ENCODE results near the gene LCLAT1. TPM values are rescaled to one million over a fixed set of nuclear protein-coding genes. Genes with fewer than 3 reads are reported as not detected.
A peak's percentile ranks its signal among the peaks of the same experiment; 100 is the strongest.

LCLAT1 gene
- total and polyA plus RNA-seq, 8 donors, result 2.0 to 15.0 (median 9.8) TPM

GRCh38 chr2:30417253-30417652 is 29.8 kb upstream of the LCLAT1 start:
- TF ChIP-seq CTCF (IDR thresholded peaks at IDR 0.05), result no peak
- no peak overlapping the region for H3K4me3 ChIP-seq
- no peak for FAIRE-seq

DNA sequence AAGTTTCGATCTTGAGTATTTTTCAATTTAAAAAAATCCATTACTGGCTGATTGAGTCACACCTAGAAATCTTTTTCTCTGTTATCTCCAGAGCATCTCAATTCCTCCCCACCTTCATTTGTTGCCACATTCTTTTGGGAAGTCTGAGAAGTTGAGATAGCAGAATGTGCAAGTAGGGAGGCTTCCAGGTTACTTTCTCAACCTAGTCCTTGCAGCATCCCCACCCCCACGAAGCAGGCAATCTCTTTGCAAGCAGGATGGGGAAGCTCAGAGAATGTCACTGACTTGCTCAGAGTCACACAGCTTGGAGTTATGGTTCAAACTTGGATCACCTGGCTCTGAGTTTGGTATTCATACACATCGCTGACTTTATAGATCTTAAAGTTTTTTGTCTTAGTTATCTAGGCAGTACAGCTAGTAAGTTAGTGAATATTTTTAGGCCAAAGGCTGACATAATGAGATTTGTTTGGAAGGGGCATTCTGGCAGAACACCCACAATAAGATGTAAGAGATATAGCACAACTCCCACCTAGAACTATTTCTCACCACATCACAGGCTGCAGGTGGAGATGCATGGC is 25.9 kb upstream of the LCLAT1 start:
- Histone ChIP-seq H3K27ac (no peak overlapping the region), H3K36me3 (no peaks in the 10 kb centered on the region), H3K4me3 (no peak overlapping the region), H3K4me1 (no peaks in the 10 kb centered on the region), H3K9me3 (no peaks in the 10 kb centered on the region), H3K27me3 (no peaks in the 10 kb centered on the region)
- WGBS, 2 donors, result 83 to 87% methylated on average over 3 of the region's 3 CpGs
- no peak for FAIRE-seq
- intact Hi-C loops (cut with DNase I), result no loop called here
- no peak for DNase-seq
- TF ChIP-seq CTCF (IDR thresholded peaks at IDR 0.05), result no peak
- ATAC-seq, result no peak

More at GRCh38 chr2:30417253-30417652, 29.8 kb upstream of the LCLAT1 start:
- Histone ChIP-seq H3K36me3 (no peaks in the 10 kb centered on the region), H3K27ac (no peak overlapping the region), H3K9me3 (no peaks in the 10 kb centered on the region), H3K4me1 (no peaks in the 10 kb centered on the region), H3K27me3 (no peaks in the 10 kb centered on the region)
- intact Hi-C loops (cut with DNase I), result no loop called here
- DNase-seq (peak in 1 of 6 donors; percentile 29), ATAC-seq (peak in 3 of 4 donors; percentile 51 to 70 (median 55))
- 58 to 67% methylated on average over 3 of the region's 3 CpGs for WGBS, 2 donors

GRCh38 chr2:30421604-30422443 is 25.2 kb upstream of the LCLAT1 start:
- TF ChIP-seq CTCF (IDR thresholded peaks at IDR 0.05), result no peak
- no peak for FAIRE-seq
- WGBS, 2 donors, result 63 to 67% methylated on average over 11 of the region's 11 CpGs
- Histone ChIP-seq H3K4me3 (no peak overlapping the region), H3K4me1 (no peaks in the 10 kb centered on the region), H3K36me3 (no peaks in the 10 kb centered on the region), H3K27ac (no peak overlapping the region), H3K9me3 (no peaks in the 10 kb centered on the region), H3K27me3 (no peaks in the 10 kb centered on the region)
- intact Hi-C loops (cut with DNase I), result no loop called here
- ATAC-seq, result peak in 2 of 4 donors; percentile 22 to 29
- DNase-seq, result no peak

DNA sequence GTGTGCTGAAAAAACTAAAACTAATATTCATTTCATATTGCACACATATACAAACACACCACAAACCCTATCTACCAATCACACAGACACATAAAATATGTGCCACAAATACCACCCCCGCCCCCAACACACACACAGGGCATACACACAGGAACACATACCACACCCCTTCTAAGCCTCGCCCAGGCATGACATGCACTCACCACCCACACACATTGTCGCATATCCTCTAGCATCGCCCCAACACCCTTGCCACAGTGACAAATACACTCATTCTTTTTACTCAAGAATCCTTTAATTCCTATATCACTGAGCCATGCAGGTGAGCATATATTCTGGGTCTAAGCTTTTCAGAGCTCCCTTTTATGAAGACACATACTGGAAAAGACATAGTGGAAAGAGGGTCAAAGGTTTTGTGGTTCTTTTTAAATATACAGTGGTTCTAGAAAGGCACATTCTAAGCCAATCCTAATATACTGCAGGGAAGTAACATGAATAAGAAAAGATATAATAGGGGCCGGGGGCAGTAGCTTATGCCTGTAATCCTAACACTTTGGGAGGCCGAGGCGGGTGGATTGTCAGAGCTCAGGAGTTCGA is 24.5 kb upstream of the LCLAT1 start:
- Histone ChIP-seq H3K36me3 (no peaks in the 10 kb centered on the region), H3K27me3 (no peaks in the 10 kb centered on the region), H3K27ac (no peak overlapping the region), H3K9me3 (no peaks in the 10 kb centered on the region), H3K4me3 (no peak overlapping the region), H3K4me1 (no peaks in the 10 kb centered on the region)
- DNase-seq (no peak), ATAC-seq (peak in 2 of 4 donors; percentile 31 to 56), FAIRE-seq (no peak)
- 86% methylated on average over 8 of the region's 8 CpGs for WGBS, 2 donors
- no peak for TF ChIP-seq CTCF (IDR thresholded peaks at IDR 0.05)
- intact Hi-C loops (cut with DNase I), result no loop called here

Data from pancreas (tissue), 10 donors.